ENCODE results near the gene PFKP. TPM values are rescaled to one million over a fixed set of nuclear protein-coding genes. Genes with fewer than 3 reads are reported as not detected.

The PFKP gene
- total RNA-seq, 1 experiment from 2014 or later: 265 TPM

Other genes with a start within 250 kb of the PFKP start
- gene PITRM1, start 105.2 kb downstream of the PFKP start, total RNA-seq (2014; rRNA removed; shearing (Covaris generic)): 84.7 and 90.1 TPM in 2 replicates